Measurements from ENCODE around the gene B4GALNT4.
"Not testable (repeated sequence)": the region's sequence is repeated elsewhere in the genome, so short reads cannot be mapped to it uniquely, and the experiment has no call there.

The B4GALNT4 gene

GRCh38 chr11:377174-377865 lies 8.0 kb downstream of the B4GALNT4 start:
- no peak for DNase-seq

DNA sequence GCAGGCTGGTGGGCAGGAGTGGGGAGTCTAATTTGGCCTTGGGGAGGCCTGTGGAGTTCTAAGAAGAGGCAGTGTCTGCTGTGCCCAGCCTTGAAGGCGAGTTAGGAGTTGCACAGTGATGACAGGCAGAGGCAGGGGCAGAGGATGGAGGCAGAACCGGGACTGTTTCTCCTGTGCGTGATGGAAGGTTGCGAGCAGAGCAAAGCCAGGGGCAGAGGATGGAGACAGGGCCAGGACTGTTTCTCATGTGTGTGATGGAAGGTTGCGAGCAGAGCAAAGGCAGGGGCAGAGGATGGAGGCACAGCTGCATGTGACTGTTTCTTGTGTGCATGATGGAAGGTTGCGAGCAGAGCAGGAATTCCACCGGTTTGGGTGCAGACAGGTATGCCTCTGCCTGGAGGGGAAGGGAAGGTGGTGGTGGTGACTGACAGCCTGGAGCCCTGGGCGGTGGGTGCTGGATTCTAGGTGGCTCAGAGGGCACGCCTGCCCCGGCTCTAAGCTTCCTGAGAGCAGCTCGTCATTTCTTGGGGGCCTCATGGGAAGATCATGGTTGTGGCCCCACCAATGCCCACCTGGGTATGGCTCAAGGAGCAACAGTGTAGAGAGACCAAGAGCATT lies 8.7 kb downstream of the B4GALNT4 start:
- no peak for DNase-seq

DNA sequence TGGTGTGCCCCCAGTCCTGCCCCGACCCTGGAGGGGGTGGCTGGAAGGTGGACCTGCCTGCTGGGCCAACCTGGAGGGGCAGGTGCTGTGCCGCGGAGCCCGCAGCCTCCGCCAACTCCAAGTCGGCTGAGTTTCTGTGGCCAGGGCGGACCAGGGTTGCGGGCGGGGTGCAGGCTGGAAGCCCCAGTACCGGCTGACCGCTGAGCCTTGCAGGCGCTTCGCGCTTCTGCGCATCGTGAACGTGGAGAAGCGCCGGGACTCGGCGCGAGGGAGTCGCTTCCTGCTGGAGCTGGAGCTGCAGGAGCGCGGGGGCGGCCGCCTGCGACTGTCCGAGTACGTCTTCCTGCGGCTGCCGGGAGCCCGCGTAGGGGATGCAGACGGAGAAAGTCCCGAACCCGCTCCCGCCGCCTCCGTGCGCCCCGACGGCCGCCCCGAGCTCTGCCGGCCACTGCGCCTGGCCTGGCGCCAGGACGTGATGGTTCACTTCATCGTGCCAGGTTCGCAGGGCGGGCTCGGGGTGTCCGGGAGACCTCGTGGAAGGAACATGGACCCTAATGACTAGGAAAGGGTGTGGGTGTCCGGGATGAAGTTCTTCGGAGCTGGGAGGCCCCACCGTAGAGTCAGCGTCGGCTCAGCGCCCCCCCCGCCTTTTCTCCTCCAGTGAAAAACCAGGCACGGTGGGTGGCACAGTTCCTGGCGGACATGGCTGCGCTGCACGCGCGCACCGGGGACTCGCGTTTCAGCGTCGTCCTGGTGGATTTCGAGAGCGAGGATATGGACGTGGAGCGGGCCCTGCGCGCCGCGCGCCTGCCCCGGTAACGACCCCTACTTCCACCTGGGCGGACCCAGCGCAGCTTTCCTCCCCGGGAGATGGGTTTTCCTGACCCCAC lies 10.2 kb downstream of the B4GALNT4 start:
- DNase-seq: no peak

DNA sequence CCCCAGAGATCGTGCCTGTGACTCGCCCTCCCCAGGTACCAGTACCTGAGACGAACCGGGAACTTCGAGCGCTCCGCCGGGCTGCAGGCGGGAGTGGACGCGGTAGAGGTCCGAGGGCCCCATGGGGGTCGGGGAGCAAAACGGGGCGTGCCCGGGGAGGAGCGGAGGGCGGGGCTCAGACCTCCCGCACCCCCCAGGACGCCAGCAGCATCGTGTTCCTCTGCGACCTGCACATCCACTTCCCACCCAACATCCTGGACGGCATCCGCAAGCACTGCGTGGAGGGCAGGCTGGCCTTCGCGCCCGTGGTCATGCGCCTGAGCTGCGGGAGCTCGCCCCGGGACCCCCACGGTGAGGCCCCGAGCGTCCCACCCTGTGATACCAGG lies 10.8 kb downstream of the B4GALNT4 start:
- DNase-seq: no peak

DNA sequence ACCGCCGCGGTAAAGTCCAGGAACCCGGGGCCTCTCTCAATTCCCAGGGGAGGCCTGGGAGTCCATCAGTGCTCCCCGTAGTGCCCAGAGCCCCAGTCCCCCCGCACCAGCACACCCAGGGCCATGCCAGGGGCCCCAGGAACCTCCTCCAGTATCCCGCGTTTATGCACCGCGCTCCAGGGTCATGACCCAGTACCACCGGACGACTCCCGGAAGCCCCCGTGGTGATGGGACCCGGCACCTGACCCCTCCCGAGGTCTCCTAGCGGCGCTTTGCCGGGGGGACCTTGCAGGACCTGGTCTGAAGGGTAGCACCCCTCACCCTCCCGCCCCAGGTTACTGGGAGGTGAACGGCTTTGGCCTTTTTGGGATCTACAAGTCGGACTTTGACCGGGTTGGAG lies 11.2 kb downstream of the B4GALNT4 start:
- DNase-seq: no peak

DNA sequence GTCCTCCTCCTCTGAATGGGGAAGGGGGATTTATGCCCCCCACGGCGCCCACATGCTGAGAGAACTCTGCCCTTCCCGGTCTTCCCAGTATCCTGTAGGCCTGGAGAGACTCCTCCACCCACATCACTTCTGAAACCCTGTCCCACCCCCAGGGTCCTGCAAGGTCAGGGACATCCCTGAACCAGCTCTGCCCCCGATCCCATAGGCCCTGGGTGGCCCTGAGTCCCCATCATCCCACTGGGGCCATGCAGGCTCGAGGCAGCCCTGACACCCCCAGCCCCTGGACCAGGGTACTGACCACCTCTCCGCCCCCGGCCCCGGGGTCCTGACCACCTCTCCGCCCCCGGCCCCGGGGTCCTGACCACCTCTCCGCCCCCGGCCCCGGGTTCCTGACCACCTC lies 11.7 kb downstream of the B4GALNT4 start:
- no peak for DNase-seq

GRCh38 chr11:381501-382072 lies 12.3 kb downstream of the B4GALNT4 start:
- DNase-seq: no peak

DNA sequence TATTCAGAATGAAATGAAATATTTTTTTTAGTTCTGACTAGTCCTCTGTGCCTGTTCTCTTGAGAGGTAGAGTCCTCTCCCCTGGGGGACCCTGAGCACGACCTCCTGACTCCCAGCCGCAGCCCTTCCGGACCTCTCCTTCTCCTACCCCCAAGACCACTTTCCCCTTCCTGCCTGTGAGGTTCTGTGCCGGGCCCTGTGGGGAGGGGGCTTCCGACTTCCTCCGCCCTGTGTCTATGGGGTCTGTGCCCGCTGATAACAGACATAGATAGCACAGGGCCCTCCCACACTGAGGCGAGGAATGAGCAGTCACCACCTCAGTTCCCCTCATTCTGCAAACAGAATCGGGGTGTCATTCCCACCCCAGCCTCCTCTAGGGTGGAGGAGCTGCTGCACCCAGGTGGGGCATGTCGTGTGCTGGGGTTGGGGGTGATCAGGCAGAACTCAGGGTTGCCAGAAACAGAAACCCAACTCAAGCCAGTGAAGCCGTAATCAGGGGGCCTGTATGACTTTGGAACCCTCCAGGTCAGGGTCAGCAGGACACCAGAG lies 12.9 kb downstream of the B4GALNT4 start:
- DNase-seq: no peak

- no peak for DNase-seq
These were observed 14.1 kb downstream of the B4GALNT4 start for GRCh38 chr11:383431-383830.

DNA sequence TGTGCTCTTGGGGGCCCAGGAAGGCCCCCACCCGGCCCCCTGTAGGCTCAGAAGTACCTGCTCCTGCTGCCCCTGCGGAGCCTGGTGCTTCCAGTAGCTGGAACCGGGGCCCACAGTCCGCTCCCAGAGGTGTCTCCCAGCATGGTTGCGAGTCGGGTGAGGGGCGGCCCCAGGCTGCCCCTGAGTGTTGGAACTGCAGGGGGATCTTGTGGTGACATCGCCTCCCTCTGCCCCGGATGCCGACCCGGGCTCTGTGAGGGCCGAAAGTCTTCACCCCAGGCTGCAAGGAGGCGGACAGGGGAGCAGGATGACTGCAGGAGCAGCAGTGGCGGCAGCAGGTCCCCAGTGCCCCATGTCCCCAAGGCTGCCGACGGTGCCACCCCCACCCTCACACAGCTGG lies 15.2 kb downstream of the B4GALNT4 start:
- DNase-seq: no peak

DNA sequence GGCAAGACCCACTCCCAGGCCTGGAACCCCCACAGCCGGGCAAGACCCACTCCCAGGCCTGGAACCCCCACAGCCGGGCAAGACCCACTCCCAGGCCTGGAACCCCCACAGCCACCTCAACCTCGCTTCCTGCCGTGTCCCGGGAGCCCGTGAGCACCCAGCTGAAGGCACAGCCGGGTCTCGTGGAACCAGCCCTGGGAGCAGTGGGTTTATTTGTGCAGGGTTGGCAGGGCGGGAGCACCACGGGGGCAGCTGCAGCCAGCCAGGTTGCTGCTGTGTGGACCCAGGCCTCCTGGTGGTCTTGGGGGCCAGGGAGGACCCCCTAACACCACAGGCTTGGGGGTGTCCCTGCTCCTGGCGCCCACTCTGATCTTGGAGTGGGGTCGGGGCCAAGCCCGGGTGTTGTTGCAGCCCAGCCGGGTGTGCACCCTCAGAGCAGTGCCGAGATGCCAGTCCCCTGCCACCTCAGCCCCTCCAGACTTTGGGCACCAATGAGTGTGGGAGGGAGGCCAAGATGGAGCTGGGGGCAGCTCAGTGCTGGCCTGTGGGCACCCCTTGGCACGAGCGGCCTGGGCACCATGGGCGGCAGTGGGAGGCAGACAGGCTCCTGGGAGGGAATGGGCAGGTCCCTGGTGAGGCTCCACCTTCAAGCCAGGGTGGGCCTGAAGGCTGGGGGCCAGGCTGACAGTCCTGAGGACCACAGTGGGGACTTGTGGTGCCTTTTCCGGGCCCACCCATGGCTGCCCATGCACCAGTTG lies 16.5 kb downstream of the B4GALNT4 start:
- no peak for DNase-seq

DNA sequence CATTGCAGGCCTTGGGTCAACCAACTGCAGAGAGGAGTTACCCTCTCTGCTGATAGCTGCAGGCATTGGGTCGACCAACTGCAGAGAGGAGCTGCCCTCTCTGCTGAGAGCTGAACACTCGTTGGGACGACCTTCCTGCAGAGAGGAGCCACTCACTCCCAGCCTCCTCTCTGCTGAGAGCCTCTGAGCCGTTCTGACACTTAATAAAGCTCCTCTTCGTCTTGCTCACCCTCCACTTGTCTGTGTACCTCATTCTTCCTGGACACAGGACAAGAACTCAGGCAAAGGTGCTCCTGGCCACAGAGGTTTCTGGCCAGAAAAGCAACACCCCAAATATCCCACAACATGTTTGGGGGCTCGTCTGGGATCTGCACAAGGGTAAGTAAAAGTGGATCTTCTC lies 17.2 kb downstream of the B4GALNT4 start:
- no peak for DNase-seq

GRCh38 chr11:387193-387793 lies 18.0 kb downstream of the B4GALNT4 start:
- DNase-seq: no peak

GRCh38 chr11:389369-389768 lies 20.1 kb downstream of the B4GALNT4 start:
- not testable (repeated sequence) for DNase-seq

GRCh38 chr11:390175-390574 lies 20.9 kb downstream of the B4GALNT4 start:
- no peak for DNase-seq

DNA sequence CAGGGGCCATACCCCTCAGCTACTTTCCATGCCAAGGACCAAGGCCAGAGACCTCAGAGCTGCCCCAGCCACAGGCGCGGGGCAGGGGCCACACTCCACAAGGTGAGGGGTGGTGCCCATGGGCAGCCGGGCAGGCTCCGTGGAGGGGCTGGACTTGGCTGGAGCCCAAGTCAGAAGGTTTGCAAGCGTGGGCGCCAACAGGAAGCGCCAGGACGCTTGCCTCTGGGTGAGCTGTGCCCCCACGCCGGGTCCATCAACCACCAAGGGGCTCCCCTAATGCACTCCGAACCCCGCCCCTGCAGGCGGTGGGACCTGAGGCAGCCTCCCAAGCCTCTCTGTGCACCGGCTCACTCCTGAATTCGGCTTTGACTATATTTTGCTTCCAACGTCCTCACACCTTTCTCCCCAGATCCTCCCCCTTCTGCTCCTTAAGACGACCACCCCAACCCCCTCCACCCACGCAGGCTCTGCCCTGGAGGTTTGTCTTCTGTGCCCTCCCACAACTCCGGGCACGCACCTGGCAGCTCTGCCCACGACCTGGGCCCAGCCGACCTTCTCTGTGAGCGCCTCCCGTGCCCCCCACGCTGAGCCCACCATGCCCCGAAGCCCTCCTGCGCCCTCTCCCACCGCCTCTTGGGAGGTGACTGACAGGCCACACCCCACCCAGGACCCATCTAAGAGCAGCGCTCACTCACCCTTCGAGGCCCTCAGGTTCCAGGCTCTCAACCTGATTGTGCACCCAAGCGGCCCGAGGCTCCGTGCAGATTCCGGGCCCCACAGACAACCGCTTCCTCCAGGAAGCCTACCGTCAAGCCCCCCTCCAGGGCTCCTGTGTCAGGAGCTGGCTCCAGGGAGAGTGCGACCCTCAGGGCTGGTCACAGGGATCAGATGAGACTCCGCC lies 22.1 kb downstream of the B4GALNT4 start:
- no peak for DNase-seq

DNA sequence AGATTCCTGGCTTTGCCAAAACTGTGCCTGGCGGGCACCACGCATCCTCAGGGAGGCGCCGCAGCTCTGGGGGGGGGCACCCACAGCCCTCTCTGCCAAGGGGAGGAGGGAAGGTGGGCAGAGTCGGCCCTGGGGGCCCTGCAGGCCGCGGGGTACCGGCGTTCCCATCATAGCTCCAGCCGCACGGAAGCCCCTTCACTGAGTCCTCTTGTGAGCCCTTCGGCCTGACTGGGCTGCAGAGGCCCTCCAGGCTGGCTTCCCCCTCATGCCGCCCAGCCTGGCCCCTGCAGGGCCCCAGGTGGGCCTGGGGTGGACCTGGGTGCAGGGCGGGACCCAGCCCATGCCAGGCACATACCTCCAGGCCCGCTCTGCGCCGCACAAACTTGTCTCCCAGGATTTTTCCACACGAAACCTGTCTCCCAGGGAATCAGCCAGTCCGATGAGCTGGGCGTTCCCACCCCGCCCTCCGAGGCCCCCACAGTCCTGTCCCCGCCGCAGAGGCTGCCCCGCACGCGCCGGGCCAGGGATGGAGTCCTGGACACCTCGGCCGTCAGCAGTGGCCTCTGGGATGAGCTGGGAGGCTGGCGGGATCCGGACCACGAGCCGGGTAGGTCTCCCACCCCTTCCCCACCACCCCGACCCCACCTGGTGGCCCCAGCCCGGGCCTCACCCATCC lies 22.9 kb downstream of the B4GALNT4 start:
- DNase-seq: no peak

DNA sequence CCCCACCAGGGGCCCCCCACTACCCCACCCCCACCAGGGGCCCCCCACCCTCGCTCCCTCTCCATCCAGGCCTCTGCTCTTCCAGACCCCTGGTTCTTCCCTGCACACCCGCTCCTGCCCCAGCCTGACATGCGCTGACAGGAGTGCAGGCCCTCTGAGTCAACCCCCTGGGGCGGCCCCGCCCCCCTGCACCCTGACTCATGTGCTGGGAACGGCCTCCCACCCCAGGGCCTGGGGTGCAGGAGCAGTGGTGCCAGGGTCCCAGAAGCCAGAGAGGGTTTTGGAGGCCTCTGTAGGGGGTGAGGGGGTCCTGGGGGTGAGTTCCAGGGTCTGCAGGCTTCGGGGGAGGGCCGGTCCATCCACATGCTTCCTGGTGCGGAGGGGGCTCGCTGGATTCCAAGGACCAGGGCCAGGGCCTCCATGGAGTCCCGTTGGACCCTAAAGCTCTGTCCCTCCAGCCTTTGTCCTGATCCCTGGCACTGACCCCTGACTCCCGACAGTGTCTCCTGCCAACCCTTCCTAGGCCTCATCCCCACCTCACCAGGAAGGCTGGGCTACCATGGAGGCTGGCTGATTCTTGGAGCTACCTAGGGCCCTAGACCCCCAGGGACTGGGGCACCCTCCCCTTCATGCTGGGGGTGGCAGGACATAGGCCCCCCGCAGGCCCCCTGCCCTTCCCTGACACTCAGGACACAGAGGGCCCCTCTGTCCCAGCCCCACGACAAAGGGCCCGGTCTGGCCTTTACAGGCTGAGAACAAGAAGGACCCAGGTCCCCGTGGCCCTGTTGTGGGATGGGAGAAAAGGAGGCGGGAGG lies 24.1 kb downstream of the B4GALNT4 start:
- DNase-seq: peak; percentile 96

Data from islet precursor cell (in vitro differentiated cells).